A549 (cell line): ENCODE results near the gene IFT43.

ENCODE experiments used
- CEBPB ChIP-seq, 2 experiments: fragments of >200 bp in 1 of 2; sonication (Bioruptor Twin) in 1 of 2; formaldehyde crosslinking in 1 of 2; IDR thresholded peaks; 2 replicates each; pipeline ENCODE4 v1.6.1; 2012 to 2016
- POLR2A ChIP-seq: IDR thresholded peaks from 2 replicates; pipeline ENCODE4 v1.6.1; 2012; ENCODE audit warnings: mild to moderate bottlenecking, low read length
- TF ChIP-seq, protein P1 (sequence below): fragments of 150-350 bp; IDR thresholded peaks from 2 replicates; pipeline ENCODE4 v1.6.1; 2014; ENCODE audit warnings: low read depth, mild to moderate bottlenecking, low read length

DNA sequence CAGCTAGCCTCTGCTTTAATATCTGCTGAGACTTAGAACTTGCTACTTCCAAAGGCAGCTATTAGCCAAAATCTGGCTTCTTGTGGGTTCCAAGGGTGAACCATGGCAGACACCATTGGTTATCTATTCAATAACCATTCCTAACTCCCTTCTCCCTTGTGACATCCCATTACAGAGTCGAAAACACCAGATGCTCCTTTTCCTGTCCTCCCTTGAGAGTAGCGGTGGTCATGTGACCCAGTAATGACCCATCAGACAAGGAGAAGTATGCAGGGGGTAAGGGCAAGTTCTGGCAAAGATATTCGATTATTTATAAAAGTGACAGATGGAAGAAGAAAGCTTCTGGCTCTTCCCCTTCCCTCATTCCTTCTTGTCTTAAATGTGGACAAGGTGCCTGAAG is 23.9 kb upstream of the IFT43 start:
- TF ChIP-seq POLR2A (no peak), CEBPB (IDR thresholded peaks at IDR 0.05) (no peak)
- TF ChIP-seq, protein P1, sequence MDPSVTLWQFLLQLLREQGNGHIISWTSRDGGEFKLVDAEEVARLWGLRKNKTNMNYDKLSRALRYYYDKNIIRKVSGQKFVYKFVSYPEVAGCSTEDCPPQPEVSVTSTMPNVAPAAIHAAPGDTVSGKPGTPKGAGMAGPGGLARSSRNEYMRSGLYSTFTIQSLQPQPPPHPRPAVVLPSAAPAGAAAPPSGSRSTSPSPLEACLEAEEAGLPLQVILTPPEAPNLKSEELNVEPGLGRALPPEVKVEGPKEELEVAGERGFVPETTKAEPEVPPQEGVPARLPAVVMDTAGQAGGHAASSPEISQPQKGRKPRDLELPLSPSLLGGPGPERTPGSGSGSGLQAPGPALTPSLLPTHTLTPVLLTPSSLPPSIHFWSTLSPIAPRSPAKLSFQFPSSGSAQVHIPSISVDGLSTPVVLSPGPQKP = no peak
